PC-9 (cell line): ENCODE data around the gene TADA3. TPM values are rescaled to one million over a fixed set of nuclear protein-coding genes. Genes with fewer than 3 reads are reported as not detected.

ENCODE experiments used
- BruUV-seq: library from RNA; stranded (reverse); fragments of 400-500 nt; replicated peaks from 2 replicates; lab custom pipeline; 2021; lab: Mats Ljungman, UMichigan
- CTCF ChIA-PET: fragments of 300-600 bp; sonication (Branson Sonifier 250); formaldehyde crosslinking; loops from one replicate; lab custom pipeline; 2022; ENCODE audit warnings: antibody characterized with exemption; lab: Charles Lee
- POLR2A ChIA-PET: fragments of 300-600 bp; sonication (Branson Sonifier 250); formaldehyde crosslinking; loops from one replicate; lab custom pipeline; 2022; ENCODE audit warnings: antibody characterized with exemption; ENCODE audit not compliant: unreplicated experiment; lab: Charles Lee
- DNase-seq, 2 experiments: peaks; one replicate each; pipeline versions ENCODE4 v3.0.0 to v3.0.0-alpha.2; 2015 to 2022; ENCODE audit warnings: mixed read lengths in 1 of 2
- H2AFZ ChIP-seq: fragments of 200-600 bp; sonication (generic); 2 replicates; pipeline ENCODE4 v1.8.1; 2017; ENCODE audit warnings: antibody characterized with exemption
- H3F3A ChIP-seq: fragments of 200-600 bp; sonication (generic); 2 replicates; pipeline ENCODE4 v1.8.1; 2017; ENCODE audit warnings: antibody characterized with exemption, mild to moderate bottlenecking, low read depth; ENCODE audit not compliant: insufficient read depth
- H3K27ac ChIP-seq: fragments of 200-600 bp; sonication (generic); 2 replicates; pipeline ENCODE4 v1.6.1; 2016; ENCODE audit warnings: mixed run types
- H3K27me3 ChIP-seq: fragments of 200-600 bp; sonication (generic); 2 replicates; pipeline ENCODE4 v1.6.1; 2016; ENCODE audit warnings: low read depth, mixed run types; ENCODE audit not compliant: insufficient read depth
- H3K36me3 ChIP-seq: fragments of 200-600 bp; sonication (generic); 2 replicates; pipeline ENCODE4 v1.6.1; 2016; ENCODE audit warnings: low read depth, mixed run types
- H3K4me1 ChIP-seq: fragments of 200-600 bp; sonication (generic); replicated peaks from 2 replicates; pipeline ENCODE4 v1.6.1; 2016; ENCODE audit warnings: mixed run types; ENCODE audit not compliant: insufficient read depth
- H3K4me2 ChIP-seq: fragments of 200-600 bp; sonication (generic); 2 replicates; pipeline ENCODE4 v1.6.1; 2017; ENCODE audit warnings: mixed run types
- H3K4me3 ChIP-seq: fragments of 200-600 bp; sonication (generic); 2 replicates; pipeline ENCODE4 v1.6.1; 2016; ENCODE audit warnings: mixed run types
- H3K79me2 ChIP-seq: fragments of 200-600 bp; sonication (generic); 2 replicates; pipeline ENCODE4 v1.6.1; 2017; ENCODE audit warnings: low read depth, mixed run types
- H3K9me2 ChIP-seq: fragments of 200-600 bp; sonication (generic); 2 replicates; pipeline ENCODE4 v1.8.1; 2017; ENCODE audit warnings: mild to moderate bottlenecking; ENCODE audit not compliant: insufficient read depth
- H3K9me3 ChIP-seq: fragments of 200-600 bp; sonication (generic); 2 replicates; pipeline ENCODE4 v1.8.1; 2016; ENCODE audit warnings: low read depth; ENCODE audit not compliant: insufficient read depth
- H4K20me1 ChIP-seq: fragments of 200-600 bp; sonication (generic); 2 replicates; pipeline ENCODE4 v1.8.1; 2017; ENCODE audit not compliant: insufficient read depth
- CTCF ChIP-seq: fragments of 200-600 bp; sonication (generic); conservative IDR thresholded peaks from 2 replicates; pipeline ENCODE4 v1.6.1; 2017; ENCODE audit warnings: mixed run types, antibody characterized with exemption, mild to moderate bottlenecking, moderate library complexity
- EZH2 ChIP-seq: fragments of 200-600 bp; sonication (generic); IDR thresholded peaks from 2 replicates; pipeline ENCODE4 v1.8.0; 2017; ENCODE audit warnings: antibody characterized with exemption, low read depth
- intact Hi-C: fragments of 100-400 bp; cut with micrococcal nuclease; formaldehyde crosslinking; loops from one replicate; pipeline ENCODE4 v1.10.0; 2022; ENCODE audit not compliant: unreplicated experiment
- total RNA-seq: library from RNA; stranded (reverse); gene quantifications from 2 replicates; pipeline ENCODE4 v1.2.3, GENCODE V29; 2021

Gene TADA3
- total RNA-seq, 1 experiment from 2014 or later, result 72.4 TPM

DNA sequence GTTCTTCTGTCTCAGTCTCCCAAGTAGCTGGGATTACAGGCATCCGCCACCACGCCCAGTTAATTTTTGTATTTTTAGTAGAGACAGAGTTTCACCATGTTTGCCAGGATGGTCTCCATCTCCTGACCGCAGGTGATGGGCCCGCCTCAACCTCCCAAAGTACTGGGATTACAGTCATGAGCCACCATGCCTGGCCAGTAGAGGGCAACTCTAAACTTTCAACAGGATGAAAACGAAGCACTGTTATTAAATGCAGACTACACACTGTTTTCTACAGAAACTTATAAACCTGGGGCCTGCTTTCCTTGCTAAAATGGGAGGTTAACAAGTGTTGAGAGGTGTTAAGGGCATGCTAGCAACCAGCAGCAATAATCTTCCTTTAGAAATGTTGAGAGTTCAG lies 8.3 kb upstream of the TADA3 start:
- Histone ChIP-seq H3K4me3 (no peak overlapping the region), H2AFZ (no peak overlapping the region), H3K9me3 (no peaks in the 10 kb centered on the region), H3K27ac (no peak overlapping the region), H3K36me3 (peaks cover 62% of the 10 kb centered on the region), H3F3A (peaks cover 40% of the 10 kb centered on the region), H3K79me2 (peaks cover 11% of the 10 kb centered on the region), H3K4me2 (no peak overlapping the region), H3K27me3 (no peaks in the 10 kb centered on the region), H4K20me1 (peaks cover 39% of the 10 kb centered on the region), H3K9me2 (no peaks in the 10 kb centered on the region), H3K4me1 (no peaks in the 10 kb centered on the region)
- no TSS peak for BruUV-seq
- peak; percentile 65 for TF ChIP-seq CTCF
- TF ChIP-seq EZH2, result no peak
- ChIA-PET CTCF (interaction anchor here (1.3 kb wide), 1 partner anchor 146 kb away, joined by 3 read pairs; no protein-coding TSS in a partner anchor), POLR2A (no interaction called here)
- intact Hi-C loops, result loop anchor here (10.0 kb wide), 1 partner anchor 296 kb away; no protein-coding TSS in a partner anchor
- DNase-seq, result no peak

GRCh38 chr3:9797196-9797945 lies 5.1 kb upstream of the TADA3 start:
- Histone ChIP-seq H2AFZ (no peak overlapping the region), H3K27me3 (no peaks in the 10 kb centered on the region), H4K20me1 (peaks cover 49% of the 10 kb centered on the region), H3K27ac (no peak overlapping the region), H3K4me2 (no peak overlapping the region), H3K79me2 (peaks cover 37% of the 10 kb centered on the region), H3F3A (peaks cover 49% of the 10 kb centered on the region), H3K9me2 (no peaks in the 10 kb centered on the region), H3K9me3 (no peaks in the 10 kb centered on the region), H3K4me3 (no peak overlapping the region), H3K4me1 (peaks cover 8% of the 10 kb centered on the region; the same call in 1 of the 2 replicates), H3K36me3 (peaks cover 47% of the 10 kb centered on the region)
- no TSS peak for BruUV-seq
- ChIA-PET POLR2A (no interaction called here), CTCF (no interaction called here)
- intact Hi-C loops, result no loop called here
- no peak for DNase-seq
- TF ChIP-seq CTCF (no peak), EZH2 (no peak)

GRCh38 chr3:9795207-9795606 lies 2.9 kb upstream of the TADA3 start:
- no peak overlapping the region for H3K4me2 ChIP-seq
- H3K79me2 ChIP-seq, result peaks cover 52% of the 10 kb centered on the region
- H3K4me3 ChIP-seq, result no peak overlapping the region
- H3K27me3 ChIP-seq, result no peaks in the 10 kb centered on the region
- ChIA-PET CTCF (no interaction called here), POLR2A (interaction anchor here (0.6 kb wide), 1 partner anchor 77 kb away, joined by 9 read pairs; no protein-coding TSS in a partner anchor)
- no peak overlapping the region for H2AFZ ChIP-seq
- peaks cover 43% of the 10 kb centered on the region for H3F3A ChIP-seq
- TF ChIP-seq EZH2 (no peak), CTCF (no peak)
- no peaks in the 10 kb centered on the region for H3K9me2 ChIP-seq
- DNase-seq, result no peak
- H4K20me1 ChIP-seq, result peaks cover 47% of the 10 kb centered on the region
- intact Hi-C loops, result no loop called here
- peaks cover 16% of the 10 kb centered on the region for H3K4me1 ChIP-seq
- no TSS peak for BruUV-seq
- H3K36me3 ChIP-seq, result peaks cover 45% of the 10 kb centered on the region
- no peak overlapping the region for H3K27ac ChIP-seq
- H3K9me3 ChIP-seq, result no peaks in the 10 kb centered on the region
